ENCODE results near the gene GPATCH11. TPM values are rescaled to one million over a fixed set of nuclear protein-coding genes. Genes with fewer than 3 reads are reported as not detected.
A peak's percentile ranks its signal among the peaks of the same experiment; 100 is the strongest.

Gene GPATCH11
- total RNA-seq, 1 donor = 6.2 TPM

GRCh38 chr2:37061776-37062175 lies 22.5 kb upstream of the GPATCH11 start:
- H3K4me3 ChIP-seq (ENCODE audit: insufficient read depth, low read length) = no peak overlapping the region

GRCh38 chr2:37068686-37069085 lies 15.6 kb upstream of the GPATCH11 start:
- H3K36me3 ChIP-seq (ENCODE audit: insufficient read depth, low read length) = peaks cover 40% of the 10 kb centered on the region
- no peak overlapping the region for H3K4me3 ChIP-seq (ENCODE audit: insufficient read depth, low read length)
- no peaks in the 10 kb centered on the region for H4K20me1 ChIP-seq (ENCODE audit: insufficient read depth, low read length)
- H3K9me3 ChIP-seq (ENCODE audit: low read depth, low read length) = no peaks in the 10 kb centered on the region
- no peaks in the 10 kb centered on the region for H3K4me1 ChIP-seq (ENCODE audit: insufficient read depth, low read length)
- TF ChIP-seq CTCF (IDR thresholded peaks at IDR 0.05; ENCODE audit: extremely low read depth, low read depth, low read length) = no peak
- no peak overlapping the region for H3K4me2 ChIP-seq (ENCODE audit: insufficient read depth, low read length)
- DNase-seq (ENCODE audit: insufficient read length, low spot score, missing footprints) = no peak
- H2AFZ ChIP-seq (ENCODE audit: low read length) = no peak overlapping the region
- H3K27ac ChIP-seq (ENCODE audit: low read depth, low read length) = no peak overlapping the region
- no peaks in the 10 kb centered on the region for H3K27me3 ChIP-seq (ENCODE audit: insufficient read depth, low read length)
- H3K79me2 ChIP-seq (ENCODE audit: insufficient read depth, low read length) = peaks cover 3% of the 10 kb centered on the region

More at GRCh38 chr2:37061776-37062175, 22.5 kb upstream of the GPATCH11 start:
- Histone ChIP-seq H3K36me3 (ENCODE audit: insufficient read depth, low read length) (peaks cover 60% of the 10 kb centered on the region), H2AFZ (ENCODE audit: low read length) (no peak overlapping the region), H3K79me2 (ENCODE audit: insufficient read depth, low read length) (no peaks in the 10 kb centered on the region), H4K20me1 (ENCODE audit: insufficient read depth, low read length) (no peaks in the 10 kb centered on the region), H3K4me2 (ENCODE audit: insufficient read depth, low read length) (no peak overlapping the region), H3K27ac (ENCODE audit: low read depth, low read length) (no peak overlapping the region), H3K27me3 (ENCODE audit: insufficient read depth, low read length) (no peaks in the 10 kb centered on the region), H3K9me3 (ENCODE audit: low read depth, low read length) (no peaks in the 10 kb centered on the region), H3K4me1 (ENCODE audit: insufficient read depth, low read length) (no peaks in the 10 kb centered on the region)
- no peak for DNase-seq (ENCODE audit: insufficient read length, low spot score, missing footprints)
- no peak for TF ChIP-seq CTCF (IDR thresholded peaks at IDR 0.05; ENCODE audit: extremely low read depth, low read depth, low read length)

- H3K79me2 ChIP-seq (ENCODE audit: insufficient read depth, low read length) = peaks cover 8% of the 10 kb centered on the region
- H2AFZ ChIP-seq (ENCODE audit: low read length) = no peak overlapping the region
- no peaks in the 10 kb centered on the region for H4K20me1 ChIP-seq (ENCODE audit: insufficient read depth, low read length)
- no peak overlapping the region for H3K4me2 ChIP-seq (ENCODE audit: insufficient read depth, low read length)
- no peak overlapping the region for H3K4me3 ChIP-seq (ENCODE audit: insufficient read depth, low read length)
- H3K36me3 ChIP-seq (ENCODE audit: insufficient read depth, low read length) = peaks cover 41% of the 10 kb centered on the region
- no peaks in the 10 kb centered on the region for H3K4me1 ChIP-seq (ENCODE audit: insufficient read depth, low read length)
- no peak for DNase-seq (ENCODE audit: insufficient read length, low spot score, missing footprints)
- no peaks in the 10 kb centered on the region for H3K9me3 ChIP-seq (ENCODE audit: low read depth, low read length)
- H3K27me3 ChIP-seq (ENCODE audit: insufficient read depth, low read length) = no peaks in the 10 kb centered on the region
- TF ChIP-seq CTCF (IDR thresholded peaks at IDR 0.05; ENCODE audit: extremely low read depth, low read depth, low read length) = no peak
- H3K27ac ChIP-seq (ENCODE audit: low read depth, low read length) = no peak overlapping the region
These were observed 13.4 kb upstream of the GPATCH11 start for GRCh38 chr2:37070931-37071330.

- peak; percentile 68 for DNase-seq (ENCODE audit: insufficient read length, low spot score, missing footprints)
- no peak overlapping the region for H3K27ac ChIP-seq (ENCODE audit: low read depth, low read length)
- no peaks in the 10 kb centered on the region for H3K27me3 ChIP-seq (ENCODE audit: insufficient read depth, low read length)
- H3K4me1 ChIP-seq (ENCODE audit: insufficient read depth, low read length) = peaks cover 11% of the 10 kb centered on the region
- H3K4me2 ChIP-seq (ENCODE audit: insufficient read depth, low read length) = no peak overlapping the region
- H4K20me1 ChIP-seq (ENCODE audit: insufficient read depth, low read length) = no peaks in the 10 kb centered on the region
- TF ChIP-seq CTCF (IDR thresholded peaks at IDR 0.05; ENCODE audit: extremely low read depth, low read depth, low read length) = no peak
- peaks cover 60% of the 10 kb centered on the region for H3K79me2 ChIP-seq (ENCODE audit: insufficient read depth, low read length)
- peaks cover 45% of the 10 kb centered on the region for H3K36me3 ChIP-seq (ENCODE audit: insufficient read depth, low read length)
- H2AFZ ChIP-seq (ENCODE audit: low read length) = no peak overlapping the region
- no peaks in the 10 kb centered on the region for H3K9me3 ChIP-seq (ENCODE audit: low read depth, low read length)
- no peak overlapping the region for H3K4me3 ChIP-seq (ENCODE audit: insufficient read depth, low read length)
These were observed 4.1 kb upstream of the GPATCH11 start for GRCh38 chr2:37080266-37080665.

Measured in osteoblast (primary cell).